Ishikawa (cell line): ENCODE data around the gene TTC4.

Experiments
- CEBPB ChIP-seq: IDR thresholded peaks from 2 replicates; pipeline ENCODE4 v1.6.1; 2012
- EP300 ChIP-seq: IDR thresholded peaks from 2 replicates; pipeline ENCODE4 v1.6.1; 2012; ENCODE audit warnings: borderline replicate concordance
- RAD21 ChIP-seq: IDR thresholded peaks from 2 replicates; pipeline ENCODE4 v1.6.1; 2012; ENCODE audit warnings: low read depth
- YY1 ChIP-seq: IDR thresholded peaks from 2 replicates; pipeline ENCODE4 v1.6.1; 2012; ENCODE audit warnings: low read depth

DNA sequence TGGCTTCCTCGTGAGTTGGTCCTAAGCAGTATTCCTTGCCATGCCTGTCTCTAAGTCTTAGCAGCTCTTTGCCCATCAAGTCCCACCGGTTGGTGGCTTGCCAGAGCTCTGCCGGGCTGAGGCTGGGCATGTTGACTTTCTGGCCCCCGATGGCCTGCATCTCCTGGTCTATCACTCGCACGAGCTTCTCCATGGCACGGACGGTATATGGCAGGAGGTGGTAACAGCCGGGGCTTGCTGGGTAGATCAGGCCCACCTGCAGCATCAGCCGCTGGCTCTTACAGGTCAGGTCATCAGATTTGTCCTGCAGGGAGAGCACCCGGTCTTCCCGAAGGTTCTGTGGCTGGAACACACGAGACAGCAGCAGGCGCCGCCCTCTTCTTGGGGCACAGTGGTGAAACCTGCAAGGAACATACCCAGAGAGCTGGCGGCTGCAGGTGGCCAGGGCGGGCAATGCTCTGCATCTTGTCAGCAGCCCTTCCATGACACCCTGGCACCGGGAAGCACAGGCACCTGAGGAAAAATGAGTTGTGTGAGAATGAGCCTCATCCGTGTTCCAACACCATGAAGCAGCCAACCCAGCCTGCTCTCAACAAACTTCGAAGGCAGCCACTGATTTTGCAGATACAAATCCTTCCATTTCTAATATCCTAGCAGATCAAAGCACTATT, 43.2 kb downstream of the TTC4 start:
- no peak for TF ChIP-seq EP300
- TF ChIP-seq YY1: no peak
- TF ChIP-seq RAD21: no peak
- no peak for TF ChIP-seq CEBPB
